ENCODE results near the gene APLN. TPM values are rescaled to one million over a fixed set of nuclear protein-coding genes. Genes with fewer than 3 reads are reported as not detected.

Gene APLN
- polyA plus RNA-seq, 3 donors: 5.1 to 6.0 (median 5.3) TPM

- no peak for DNase-seq (ENCODE audit: extremely low read depth in 1 of 11, low read depth in 9 of 11, low spot score in 4 of 11)
Observed at GRCh38 chrX:129648514-129649267, 6.1 kb downstream of the APLN start.

GRCh38 chrX:129647418-129648410 is 7.0 kb downstream of the APLN start:
- DNase-seq (ENCODE audit: extremely low read depth in 1 of 11, low read depth in 9 of 11, low spot score in 4 of 11): no peak

GRCh38 chrX:129646566-129647417 is 8.0 kb downstream of the APLN start:
- DNase-seq (ENCODE audit: extremely low read depth in 1 of 11, low read depth in 9 of 11, low spot score in 4 of 11): no peak

GRCh38 chrX:129642641-129643040 is 12.1 kb downstream of the APLN start:
- DNase-seq (ENCODE audit: extremely low read depth in 1 of 11, low read depth in 9 of 11, low spot score in 4 of 11): no peak

- DNase-seq (ENCODE audit: extremely low read depth in 1 of 11, low read depth in 9 of 11, low spot score in 4 of 11): no peak
Observed at GRCh38 chrX:129641941-129642340, 12.8 kb downstream of the APLN start.

GRCh38 chrX:129641469-129641868 is 13.3 kb downstream of the APLN start:
- DNase-seq (ENCODE audit: extremely low read depth in 1 of 11, low read depth in 9 of 11, low spot score in 4 of 11): no peak

- no peak for DNase-seq (ENCODE audit: extremely low read depth in 1 of 11, low read depth in 9 of 11, low spot score in 4 of 11)
Observed at GRCh38 chrX:129640737-129641136, 14.0 kb downstream of the APLN start.

- no peak for DNase-seq (ENCODE audit: extremely low read depth in 1 of 11, low read depth in 9 of 11, low spot score in 4 of 11)
Observed at GRCh38 chrX:129638917-129639316, 15.8 kb downstream of the APLN start.

GRCh38 chrX:129637217-129638109 is 17.3 kb downstream of the APLN start:
- DNase-seq (ENCODE audit: extremely low read depth in 1 of 11, low read depth in 9 of 11, low spot score in 4 of 11): peak in 4 of 11 donors; percentile 34 to 58 (median 46)

GRCh38 chrX:129636175-129636681 is 18.5 kb downstream of the APLN start:
- no peak for DNase-seq (ENCODE audit: extremely low read depth in 1 of 11, low read depth in 9 of 11, low spot score in 4 of 11)

- no peak for DNase-seq (ENCODE audit: extremely low read depth in 1 of 11, low read depth in 9 of 11, low spot score in 4 of 11)
Observed at GRCh38 chrX:129634541-129634940, 20.2 kb downstream of the APLN start.

- no peak for DNase-seq (ENCODE audit: extremely low read depth in 1 of 11, low read depth in 9 of 11, low spot score in 4 of 11)
Observed at GRCh38 chrX:129632443-129632842, 22.3 kb downstream of the APLN start.

- no peak for DNase-seq (ENCODE audit: extremely low read depth in 1 of 11, low read depth in 9 of 11, low spot score in 4 of 11)
Observed at GRCh38 chrX:129631849-129632248, 22.9 kb downstream of the APLN start.

GRCh38 chrX:129629837-129630236 is 24.9 kb downstream of the APLN start:
- DNase-seq (ENCODE audit: extremely low read depth in 1 of 11, low read depth in 9 of 11, low spot score in 4 of 11): no peak

GRCh38 chrX:129626026-129626425 is 28.7 kb downstream of the APLN start:
- no peak for DNase-seq (ENCODE audit: extremely low read depth in 1 of 11, low read depth in 9 of 11, low spot score in 4 of 11)

GRCh38 chrX:129622757-129623301 is 31.9 kb downstream of the APLN start:
- DNase-seq (ENCODE audit: extremely low read depth in 1 of 11, low read depth in 9 of 11, low spot score in 4 of 11): peak in 1 of 11 donors; percentile 28

- DNase-seq (ENCODE audit: extremely low read depth in 1 of 11, low read depth in 9 of 11, low spot score in 4 of 11): no peak
Observed at GRCh38 chrX:129618997-129619396, 35.8 kb downstream of the APLN start.

GRCh38 chrX:129617420-129617819 is 37.3 kb downstream of the APLN start:
- no peak for DNase-seq (ENCODE audit: extremely low read depth in 1 of 11, low read depth in 9 of 11, low spot score in 4 of 11)

Measured in renal cortex interstitium (tissue), 11 donors.